K562 (cell line): ENCODE measurements around the gene POLR3K. TPM values are rescaled to one million over a fixed set of nuclear protein-coding genes. Genes with fewer than 3 reads are reported as not detected.

ENCODE experiments used
- ATAC-seq: fragments of 200-7000 bp; cut with Tn5 transposase; 3 replicates; pipeline ENCODE4 v1.9.1; 2020; ENCODE audit warnings: moderate library complexity
- BruUV-seq: library from RNA; stranded (reverse); fragments of 400-500 nt; replicated peaks from 2 replicates; lab custom pipeline; 2021; lab: Mats Ljungman, UMichigan
- CTCF ChIA-PET: fragments of 300-600 bp; formaldehyde crosslinking; extraction: SDS; loops from one replicate; lab custom pipeline; 2021; ENCODE audit warnings: low intra/inter-chr PET ratio; lab: Yijun Ruan, JAX
- POLR2A ChIA-PET: fragments of 300-600, 350-650 bp; sonication (Branson Sonifier 250); formaldehyde crosslinking; extraction: SDS; loops from one replicate; lab custom pipeline; 2021; ENCODE audit warnings: antibody characterized with exemption, inconsistent platforms; lab: Yijun Ruan, JAX
- DNase-seq, 4 experiments: peaks; one replicate each; pipeline versions ENCODE4 v3.0.0 to v3.0.0-alpha.2; 2011 to 2018; ENCODE audit warnings: low spot score in 3 of 4, mixed read lengths in 3 of 4; ENCODE audit errors: extremely low read depth in 1 of 4
- FAIRE-seq: peaks from 2 replicates; lab custom pipeline; 2011; peaks lifted over from hg19 to GRCh38; lab: Jason Lieb, UNC
- H2AFZ ChIP-seq: 2 replicates; pipeline ENCODE4 v1.6.0; 2011; ENCODE audit warnings: low read depth, low read length, control low read depth, inconsistent platforms
- H3K27ac ChIP-seq: fragments of 200-600 bp; 3 replicates; pipeline ENCODE4 v1.8.0; 2011; ENCODE audit warnings: low read depth, mild to moderate bottlenecking, control low read depth, inconsistent platforms, low read length, moderate library complexity, mixed read lengths; ENCODE audit errors: extremely low read depth
- H3K27me3 ChIP-seq, 2 experiments: fragments of 300-600 bp in 1 of 2; 2 replicates in 1 of 2; 3 replicates in 1 of 2; pipeline versions ENCODE4 v1.6.0 to v1.8.0; 2011; ENCODE audit warnings: inconsistent platforms in 2 of 2, low read length in 2 of 2, mild to moderate bottlenecking in 1 of 2, mixed read lengths in 1 of 2, moderate library complexity in 1 of 2; ENCODE audit not compliant: control insufficient read depth in 2 of 2, insufficient read depth in 2 of 2
- H3K36me3 ChIP-seq: fragments of 300-600 bp; 3 replicates; pipeline ENCODE4 v1.8.0; 2011; ENCODE audit warnings: mild to moderate bottlenecking, low read length, inconsistent platforms; ENCODE audit not compliant: control insufficient read depth, insufficient read depth
- H3K4me1 ChIP-seq, 2 experiments: fragments of 200-600 bp in 1 of 2; replicated peaks in 1 of 2; 2 replicates in 1 of 2; 3 replicates in 1 of 2; pipeline versions ENCODE4 v1.5.1 to v1.8.0; 2011; ENCODE audit warnings: inconsistent platforms in 2 of 2, low read length in 2 of 2, mild to moderate bottlenecking in 1 of 2, mixed read lengths in 1 of 2, moderate library complexity in 1 of 2; ENCODE audit not compliant: control insufficient read depth in 2 of 2, insufficient read depth in 2 of 2
- H3K4me2 ChIP-seq: 2 replicates; pipeline ENCODE4 v1.6.1; 2011; ENCODE audit warnings: low read length, control low read depth, inconsistent platforms, mixed read lengths; ENCODE audit not compliant: insufficient read depth
- H3K4me3 ChIP-seq: fragments of 200-600 bp; sonication (generic), shearing (Covaris generic); 2 replicates; pipeline ENCODE4 v1.5.1; 2016; ENCODE audit warnings: control low read depth, inconsistent platforms
- H3K79me2 ChIP-seq: fragments of 200-600 bp; 3 replicates; pipeline ENCODE4 v1.8.0; 2011; ENCODE audit warnings: low read length, inconsistent platforms; ENCODE audit not compliant: control insufficient read depth, insufficient read depth
- H3K9ac ChIP-seq, 2 experiments: 2 replicates each; pipeline versions ENCODE4 v1.6.0 to v1.6.1; 2011; ENCODE audit warnings: low read depth in 2 of 2, low read length in 2 of 2, control low read depth in 1 of 2, inconsistent platforms in 1 of 2, mild to moderate bottlenecking in 1 of 2, mixed read lengths in 1 of 2; ENCODE audit not compliant: insufficient read depth in 1 of 2
- H3K9me1 ChIP-seq: one replicate; pipeline ENCODE4 v1.6.0; 2011; ENCODE audit warnings: inconsistent platforms, mild to moderate bottlenecking, low read length, moderate library complexity; ENCODE audit not compliant: control insufficient read depth, insufficient read depth
- H3K9me3 ChIP-seq: replicated peaks from 2 replicates; pipeline ENCODE4 v1.5.1; 2011; ENCODE audit warnings: low read depth, low read length, inconsistent platforms; ENCODE audit not compliant: control insufficient read depth, insufficient read depth
- H4K20me1 ChIP-seq: replicated peaks from 2 replicates; pipeline ENCODE4 v1.6.1; 2011; ENCODE audit warnings: low read length, inconsistent platforms, mixed read lengths; ENCODE audit not compliant: control insufficient read depth, insufficient read depth
- EGR1 ChIP-seq: fragments of 450-650 bp; conservative IDR thresholded peaks from 2 replicates; pipeline ENCODE4 v1.6.1; 2017; ENCODE audit warnings: mild to moderate bottlenecking
- NR1H2 ChIP-seq: sonication (generic); formaldehyde crosslinking; IDR thresholded peaks from 2 replicates; pipeline ENCODE4 v1.4.0; 2020; ENCODE audit warnings: mild to moderate bottlenecking, missing genetic modification reagents
- PHF20 ChIP-seq: fragments of 450-650 bp; IDR thresholded peaks from 2 replicates; pipeline ENCODE4 v1.6.1; 2018; ENCODE audit not compliant: partially characterized antibody
- POLR2A ChIP-seq: fragments of 450-650 bp; conservative IDR thresholded peaks from 2 replicates; pipeline ENCODE4 v1.6.1; 2016
- RAD51 ChIP-seq: fragments of 450-650 bp; IDR thresholded peaks from 2 replicates; pipeline ENCODE4 v1.7.1; 2016; ENCODE audit warnings: low read depth, mild to moderate bottlenecking, borderline replicate concordance
- RBFOX2 ChIP-seq: fragments of 200-400 bp; formaldehyde crosslinking; IDR thresholded peaks from 2 replicates; pipeline ENCODE4 v1.6.1; 2017; ENCODE audit warnings: low read depth, mild to moderate bottlenecking, low read length, moderate library complexity
- SUPT5H ChIP-seq: fragments of 450-650 bp; IDR thresholded peaks from 2 replicates; pipeline ENCODE4 v1.6.1; 2016
- ZNF232 ChIP-seq: sonication (generic); formaldehyde crosslinking; IDR thresholded peaks from 2 replicates; pipeline ENCODE4 v1.8.0; 2022; ENCODE audit warnings: mild to moderate bottlenecking, missing genetic modification reagents
- WGBS: fragments of 100-300 bp; shearing (Covaris generic); methylation state at CpG from one replicate; pipeline ENCODE4 v1.1.6; 2016; ENCODE audit warnings: low coverage, mixed read lengths; ENCODE audit not compliant: insufficient coverage; ENCODE audit errors: missing lambda C conversion rate; 5-methylcytosine and 5-hydroxymethylcytosine counted together
- in situ Hi-C: fragments of 300-500 bp; cut with MboI; formaldehyde crosslinking; loops from 4 replicates; pipeline ENCODE4 v1.15.0; 2018; ENCODE audit warnings: inconsistent platforms, mixed read lengths
- intact Hi-C: fragments of 100-400 bp; cut with micrococcal nuclease; formaldehyde crosslinking; loops from 2 replicates; pipeline ENCODE4 v1.14.2; 2022
- polyA plus RNA-seq, 8 experiments: library from polyadenylated mRNA; depleted of rRNA in 4 of 8; stranded (reverse) in 5 of 8; unstranded in 3 of 8; fragments of >200 nt; fragmentation: Nextera tagmentation in 2 of 8; fragmentation: Illumina TruSeq in 1 of 8; extraction: Ambion mirVana in 2 of 8; extraction: Trizol in 1 of 8; gene quantifications; 2 replicates each; pipeline versions ENCODE4 v1.2.1 to v1.2.3, GENCODE V29; 2011 to 2014; ENCODE audit warnings: inconsistent platforms in 1 of 8, missing spikeins in 1 of 8
- total RNA-seq, 7 experiments: library from RNA; depleted of rRNA in 6 of 7; stranded (reverse); fragments of >200 nt in 6 of 7; fragmentation: Illumina TruSeq in 2 of 7; extraction: Trizol in 2 of 7; gene quantifications; 2 replicates each; pipeline versions ENCODE4 v1.2.1 to v1.2.3, GENCODE V29; 2011 to 2021; ENCODE audit warnings: low replicate concordance in 1 of 7
- TF ChIP-seq, protein P1 (sequence below): fragments of 450-650 bp; formaldehyde crosslinking; IDR thresholded peaks from 2 replicates; pipeline ENCODE4 v1.4.0; 2020; ENCODE audit warnings: mild to moderate bottlenecking

The POLR3K gene
- total and polyA plus RNA-seq, 9 of the 15 experiments (the other 6 are each of a cell fraction or from before 2014, with no cell fraction given), result 42.1 to 315 (median 86.7) TPM

GRCh38 chr16:85407-85782, 32.0 kb upstream of the POLR3K start (continued):
- TF ChIP-seq RAD51, result no peak
- no peak for TF ChIP-seq PHF20
- TF ChIP-seq ZNF232 (CRISPR knock-in tag), result no peak

- no peaks in the 10 kb centered on the region for H3K27me3 ChIP-seq
- BruUV-seq, result no TSS peak
- intact Hi-C loops, result no loop called here
- peaks cover 82% of the 10 kb centered on the region; the same call in 2 of the 3 replicates for H3K36me3 ChIP-seq
- CTCF ChIA-PET, result no interaction called here
- peaks cover 0 to 52% of the 10 kb centered on the region in 2 experiments; a peak in 2 of 5 replicates for H3K4me1 ChIP-seq
- WGBS, result 78% methylated on average over 7 of the region's 7 CpGs
- peak overlapping the region in 1 of 2 experiments; percentile 65; a peak in 2 of 4 replicates for H3K9ac ChIP-seq
- TF ChIP-seq, protein P1, sequence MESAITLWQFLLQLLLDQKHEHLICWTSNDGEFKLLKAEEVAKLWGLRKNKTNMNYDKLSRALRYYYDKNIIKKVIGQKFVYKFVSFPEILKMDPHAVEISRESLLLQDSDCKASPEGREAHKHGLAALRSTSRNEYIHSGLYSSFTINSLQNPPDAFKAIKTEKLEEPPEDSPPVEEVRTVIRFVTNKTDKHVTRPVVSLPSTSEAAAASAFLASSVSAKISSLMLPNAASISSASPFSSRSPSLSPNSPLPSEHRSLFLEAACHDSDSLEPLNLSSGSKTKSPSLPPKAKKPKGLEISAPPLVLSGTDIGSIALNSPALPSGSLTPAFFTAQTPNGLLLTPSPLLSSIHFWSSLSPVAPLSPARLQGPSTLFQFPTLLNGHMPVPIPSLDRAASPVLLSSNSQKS, result no peak
- TF ChIP-seq POLR2A (peak; percentile 29), EGR1 (0 out of 2 replicates have a peak, but pooled peaks have one; percentile 39), NR1H2 (no peak), RBFOX2 (peak; percentile 21; the same call in 1 of the 2 replicates), SUPT5H (peak; percentile 25; the same call in 1 of the 2 replicates)
- TF ChIP-seq, all 486 proteins: peak for 4
- peak; percentile 8 for ATAC-seq
- in situ Hi-C loops, result no loop called here
- H3K9me3 ChIP-seq, result no peaks in the 10 kb centered on the region
- no peak overlapping the region for H3K4me2 ChIP-seq
- no peak overlapping the region for H2AFZ ChIP-seq
- FAIRE-seq, result no peak
- DNase-seq, result no peak
- peaks cover 12% of the 10 kb centered on the region; the same call in 1 of the 2 replicates for H4K20me1 ChIP-seq
- 0 out of 3 replicates have a peak, but pooled peaks cover 3% of the 10 kb centered on the region for H3K79me2 ChIP-seq
- no peak overlapping the region for H3K4me3 ChIP-seq
- peaks cover 3% of the 10 kb centered on the region for H3K9me1 ChIP-seq
- no peak overlapping the region for H3K27ac ChIP-seq
- POLR2A ChIA-PET, result interaction anchor here (0.6 to 2.8 kb wide), 7 partner anchors 8 to 20 kb away, joined by 3 to 16 read pairs (median 4); no protein-coding TSS in a partner anchor
Observed at GRCh38 chr16:84718-85406, 31.5 kb upstream of the POLR3K start.
